Neuronal stem cell (in vitro differentiated cells): ENCODE measurements around the gene ACTL10.

Experiments
- DNase-seq: peaks from one replicate; pipeline ENCODE4 v3.0.0-alpha.2; 2013; ENCODE audit warnings: low spot score
- H2AFZ ChIP-seq: one replicate; pipeline ENCODE4 v1.6.1; 2013; ENCODE audit warnings: mild to moderate bottlenecking, low read length, inconsistent platforms
- H2AK5ac ChIP-seq: 2 replicates; pipeline ENCODE4 v1.6.1; 2013; ENCODE audit warnings: low read depth, mild to moderate bottlenecking, inconsistent platforms, low read length, moderate library complexity, mixed read lengths
- H2BK120ac ChIP-seq: 2 replicates; pipeline ENCODE4 v1.6.1; 2013; ENCODE audit warnings: low read depth, mild to moderate bottlenecking, inconsistent platforms, low read length, moderate library complexity, mixed read lengths
- H2BK12ac ChIP-seq: one replicate; pipeline ENCODE4 v1.6.1; 2013; ENCODE audit warnings: low read length, inconsistent platforms
- H2BK15ac ChIP-seq: 2 replicates; pipeline ENCODE4 v1.6.1; 2013; ENCODE audit warnings: mild to moderate bottlenecking, low read length, inconsistent platforms, mixed read lengths
- H2BK5ac ChIP-seq: one replicate; pipeline ENCODE4 v1.6.1; 2013; ENCODE audit warnings: inconsistent platforms, mild to moderate bottlenecking, low read length, moderate library complexity
- H3K14ac ChIP-seq: one replicate; pipeline ENCODE4 v1.6.1; 2013; ENCODE audit warnings: low read length, inconsistent platforms
- H3K18ac ChIP-seq: 2 replicates; pipeline ENCODE4 v1.6.1; 2013; ENCODE audit warnings: low read length, inconsistent platforms
- H3K23ac ChIP-seq: 2 replicates; pipeline ENCODE4 v1.6.1; 2013; ENCODE audit warnings: low read depth, mild to moderate bottlenecking, mixed read lengths, low read length, inconsistent platforms; ENCODE audit not compliant: poor library complexity
- H3K27ac ChIP-seq: replicated peaks from 3 replicates; pipeline ENCODE4 v1.5.1; 2013; ENCODE audit warnings: low read length, inconsistent platforms
- H3K27me3 ChIP-seq, 3 experiments: 2 replicates each; pipeline ENCODE4 v1.6.1; 2013; ENCODE audit warnings: low read length in 3 of 3, mild to moderate bottlenecking in 2 of 3, inconsistent platforms in 1 of 3, low read depth in 1 of 3, mixed read lengths in 1 of 3, moderate library complexity in 1 of 3; ENCODE audit not compliant: control insufficient read depth in 3 of 3, insufficient read depth in 3 of 3
- H3K36me3 ChIP-seq, 2 donors: replicated peaks in 1 of 2; 2 replicates each; pipeline ENCODE4 v1.6.1; 2013; ENCODE audit warnings: low read length in 2 of 2; ENCODE audit not compliant: control insufficient read depth in 2 of 2, insufficient read depth in 2 of 2
- H3K4ac ChIP-seq: 2 replicates; pipeline ENCODE4 v1.6.1; 2013; ENCODE audit warnings: inconsistent platforms, mild to moderate bottlenecking, low read length, moderate library complexity
- H3K4me1 ChIP-seq, 2 donors: 1 replicate in 1 of 2; 2 replicates in 1 of 2; pipeline ENCODE4 v1.6.1; 2013; ENCODE audit warnings: low read length in 2 of 2, low read depth in 1 of 2; ENCODE audit not compliant: control insufficient read depth in 2 of 2, insufficient read depth in 1 of 2
- H3K4me2 ChIP-seq: one replicate; pipeline ENCODE4 v1.6.1; 2013; ENCODE audit warnings: mild to moderate bottlenecking, low read length, inconsistent platforms; ENCODE audit not compliant: insufficient read depth, poor library complexity, severe bottlenecking
- H3K4me3 ChIP-seq, 2 donors: 2 replicates each; pipeline ENCODE4 v1.5.1; 2013; ENCODE audit warnings: low read length in 2 of 2, mild to moderate bottlenecking in 2 of 2, inconsistent platforms in 1 of 2, moderate library complexity in 1 of 2
- H3K79me1 ChIP-seq: one replicate; pipeline ENCODE4 v1.6.1; 2013; ENCODE audit warnings: low read depth, mild to moderate bottlenecking, inconsistent platforms, low read length, moderate library complexity
- H3K9ac ChIP-seq: one replicate; pipeline ENCODE4 v1.6.1; 2013; ENCODE audit warnings: mild to moderate bottlenecking, low read depth, low read length, inconsistent platforms; ENCODE audit not compliant: poor library complexity
- H3K9me3 ChIP-seq, 2 donors: replicated peaks in 1 of 2; 2 replicates each; pipeline versions ENCODE3 to v1.6.1; 2013; ENCODE audit warnings: low read length in 2 of 2, mild to moderate bottlenecking in 2 of 2, inconsistent platforms in 1 of 2, low read depth in 1 of 2, mixed read lengths in 1 of 2, moderate library complexity in 1 of 2; ENCODE audit not compliant: control insufficient read depth in 2 of 2, insufficient read depth in 1 of 2
- H4K8ac ChIP-seq: one replicate; pipeline ENCODE4 v1.6.1; 2013; ENCODE audit warnings: low read depth, mild to moderate bottlenecking, inconsistent platforms, low read length, moderate library complexity
- H4K91ac ChIP-seq: one replicate; pipeline ENCODE4 v1.6.1; 2013; ENCODE audit warnings: low read length, low read depth, mild to moderate bottlenecking, inconsistent platforms; ENCODE audit not compliant: poor library complexity
- WGBS, 2 donors: extraction: QIAGEN DNeasy Blood & Tissue Kit; methylation state at CpG; one replicate each; pipeline ENCODE4 v1.1.7; 2013; ENCODE audit warnings: missing lambda C conversion rate in 2 of 2, mixed read lengths in 1 of 2; ENCODE audit not compliant: insufficient read length in 2 of 2, insufficient replicate concordance in 1 of 2; ENCODE audit errors: extremely low coverage in 2 of 2; 5-methylcytosine and 5-hydroxymethylcytosine counted together

Gene ACTL10

GRCh38 chr20:33713865-33714367 is 47.2 kb downstream of the ACTL10 start:
- peaks cover 0 to 19% (median 0%) of the 10 kb centered on the region in 3 experiments for H3K27me3 ChIP-seq
- no peak overlapping the region for H4K91ac ChIP-seq
- H2AK5ac ChIP-seq, result no peak overlapping the region
- no peaks in the 10 kb centered on the region for H3K9me3 ChIP-seq
- no peak overlapping the region for H2AFZ ChIP-seq
- H3K79me1 ChIP-seq, result no peaks in the 10 kb centered on the region
- peak overlapping the region; percentile 7 for H2BK12ac ChIP-seq
- no peak overlapping the region for H3K9ac ChIP-seq
- no peak overlapping the region for H3K18ac ChIP-seq
- H2BK5ac ChIP-seq, result no peak overlapping the region
- H3K4me2 ChIP-seq, result no peak overlapping the region
- H2BK120ac ChIP-seq, result no peak overlapping the region
- H3K4me1 ChIP-seq, result no peaks in the 10 kb centered on the region
- no peak overlapping the region for H3K4ac ChIP-seq
- no peak overlapping the region for H2BK15ac ChIP-seq
- H3K27ac ChIP-seq, result no peak overlapping the region
- no peaks in the 10 kb centered on the region for H3K36me3 ChIP-seq
- WGBS, 2 donors, result no CpG with 5 or more reads among the region's 10 CpGs
- no peak overlapping the region for H4K8ac ChIP-seq
- no peak overlapping the region for H3K14ac ChIP-seq
- DNase-seq, result no peak
- H3K23ac ChIP-seq, result no peak overlapping the region
- no peak overlapping the region for H3K4me3 ChIP-seq

DNA sequence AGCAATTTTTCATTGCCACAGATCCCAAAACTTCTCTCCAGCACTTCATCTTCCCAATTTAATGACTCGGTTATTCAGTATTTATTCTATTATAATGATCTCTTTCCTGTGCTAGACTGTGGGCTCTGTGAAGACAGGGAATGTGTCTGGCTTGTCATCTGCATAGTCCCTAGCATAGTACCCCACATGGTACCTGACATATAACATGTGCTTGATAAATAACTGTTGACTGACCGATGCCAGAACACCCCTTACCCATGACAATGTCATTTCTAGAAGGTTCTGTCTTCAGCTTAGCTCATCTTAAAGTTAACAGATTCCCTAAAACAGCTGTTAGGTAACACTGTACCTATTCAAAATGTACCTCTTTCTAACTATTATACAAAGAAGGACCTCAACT is 49.8 kb downstream of the ACTL10 start:
- no peak overlapping the region for H3K27ac ChIP-seq
- H2BK120ac ChIP-seq, result no peak overlapping the region
- peaks cover 0 to 2% of the 10 kb centered on the region in 2 donors for H3K4me1 ChIP-seq
- H3K23ac ChIP-seq, result no peak overlapping the region
- H2AK5ac ChIP-seq, result no peak overlapping the region
- WGBS, 2 donors, result no CpG with 5 or more reads among the region's 2 CpGs
- no peak overlapping the region for H2AFZ ChIP-seq
- H3K4me3 ChIP-seq, result no peak overlapping the region
- H3K36me3 ChIP-seq, result no peaks in the 10 kb centered on the region
- no peak overlapping the region for H4K91ac ChIP-seq
- no peak overlapping the region for H3K9ac ChIP-seq
- no peak overlapping the region for H3K4me2 ChIP-seq
- no peak overlapping the region for H3K18ac ChIP-seq
- H3K4ac ChIP-seq, result no peak overlapping the region
- no peak overlapping the region for H3K14ac ChIP-seq
- peaks cover 0 to 8% (median 0%) of the 10 kb centered on the region in 3 experiments for H3K27me3 ChIP-seq
- H2BK15ac ChIP-seq, result no peak overlapping the region
- no peaks in the 10 kb centered on the region for H3K79me1 ChIP-seq
- H2BK5ac ChIP-seq, result no peak overlapping the region
- DNase-seq, result no peak
- H3K9me3 ChIP-seq, result no peaks in the 10 kb centered on the region
- no peak overlapping the region for H2BK12ac ChIP-seq
- H4K8ac ChIP-seq, result no peak overlapping the region
